Endothelial cell of umbilical vein (primary cell): Measurements from ENCODE around the gene SEZ6L2. TPM values are rescaled to one million over a fixed set of nuclear protein-coding genes. Genes with fewer than 3 reads are reported as not detected.

Source experiments
- BruUV-seq: library from RNA; stranded (reverse); fragments of 400-500 nt; replicated peaks from 2 replicates; lab custom pipeline; 2021; lab: Mats Ljungman, UMichigan
- CTCF ChIA-PET: fragments of 300-600, 350-600 bp; sonication (Branson Sonifier 250); formaldehyde crosslinking; loops from one replicate; lab custom pipeline; 2021; ENCODE audit warnings: antibody characterized with exemption, inconsistent platforms; lab: Charles Lee
- POLR2A ChIA-PET: fragments of 300-600, 350-600 bp; sonication (Branson Sonifier 250); formaldehyde crosslinking; loops from one replicate; lab custom pipeline; 2021; ENCODE audit warnings: antibody characterized with exemption, inconsistent platforms; lab: Charles Lee
- DNase-seq: peaks from one replicate; pipeline ENCODE4 v3.0.0-alpha.2; 2011; ENCODE audit warnings: low read depth, low spot score
- FAIRE-seq: peaks from 2 replicates; lab custom pipeline; 2011; peaks lifted over from hg19 to GRCh38; lab: Jason Lieb, UNC
- H2AFZ ChIP-seq: 2 replicates; pipeline ENCODE4 v1.6.0; 2012; ENCODE audit warnings: low read depth, low read length, control low read depth, inconsistent platforms
- H3K27ac ChIP-seq: 2 replicates; pipeline ENCODE4 v1.5.1; 2011; ENCODE audit warnings: low read depth, mild to moderate bottlenecking, control low read depth, low read length, moderate library complexity; ENCODE audit not compliant: insufficient read depth
- H3K27me3 ChIP-seq, 2 experiments: 2 replicates each; pipeline versions ENCODE4 v1.6.0 to v1.6.1; 2011; ENCODE audit warnings: low read length in 2 of 2, mixed read lengths in 1 of 2; ENCODE audit not compliant: control insufficient read depth in 2 of 2, insufficient read depth in 2 of 2
- H3K36me3 ChIP-seq, 2 experiments: 2 replicates in 1 of 2; 3 replicates in 1 of 2; pipeline ENCODE4 v1.5.1; 2011; ENCODE audit warnings: low read length in 2 of 2, mild to moderate bottlenecking in 1 of 2, moderate library complexity in 1 of 2; ENCODE audit not compliant: control insufficient read depth in 2 of 2, insufficient read depth in 2 of 2; ENCODE audit errors: extremely low read depth in 1 of 2
- H3K4me1 ChIP-seq: 3 replicates; pipeline ENCODE4 v1.5.1; 2011; ENCODE audit warnings: mild to moderate bottlenecking, low read length; ENCODE audit not compliant: control insufficient read depth, insufficient read depth; ENCODE audit errors: extremely low read depth
- H3K4me2 ChIP-seq: 2 replicates; pipeline ENCODE4 v1.6.1; 2011; ENCODE audit warnings: low read length, control low read depth, mixed read lengths; ENCODE audit not compliant: insufficient read depth
- H3K4me3 ChIP-seq, 3 experiments: fragments of 200-600 bp in 1 of 3; sonication (generic), shearing (Covaris generic) in 1 of 3; replicated peaks in 1 of 3; 2 replicates each; pipeline ENCODE4 v1.5.1; 2011 to 2016; ENCODE audit warnings: control low read depth in 3 of 3, low read length in 3 of 3, mild to moderate bottlenecking in 2 of 3, inconsistent platforms in 1 of 3, low read depth in 1 of 3, moderate library complexity in 1 of 3; ENCODE audit not compliant: insufficient read depth in 1 of 3
- H3K79me2 ChIP-seq: 2 replicates; pipeline ENCODE4 v1.6.0; 2012; ENCODE audit warnings: low read length, inconsistent platforms; ENCODE audit not compliant: control insufficient read depth, insufficient read depth
- H3K9ac ChIP-seq: replicated peaks from 2 replicates; pipeline ENCODE3; 2011; ENCODE audit warnings: low read length, control low read depth; ENCODE audit not compliant: insufficient read depth; ENCODE audit errors: extremely low read depth
- H3K9me1 ChIP-seq: replicated peaks from 3 replicates; pipeline ENCODE4 v1.6.0; 2011; ENCODE audit warnings: mild to moderate bottlenecking, low read length; ENCODE audit not compliant: control insufficient read depth, insufficient read depth; ENCODE audit errors: extremely low read depth
- H3K9me3 ChIP-seq: replicated peaks from 2 replicates; pipeline ENCODE4 v1.5.1; 2012; ENCODE audit warnings: low read length, inconsistent platforms; ENCODE audit not compliant: control insufficient read depth, insufficient read depth
- H4K20me1 ChIP-seq: replicated peaks from 2 replicates; pipeline ENCODE3; 2011; ENCODE audit warnings: mild to moderate bottlenecking, low read length; ENCODE audit not compliant: control insufficient read depth, insufficient read depth; ENCODE audit errors: extremely low read depth
- CTCF ChIP-seq, 2 donors: IDR thresholded peaks; 1 replicate in 1 of 2; 2 replicates in 1 of 2; pipeline ENCODE4 v1.5.1; 2011; ENCODE audit warnings: low read length in 2 of 2, mild to moderate bottlenecking in 2 of 2, moderate library complexity in 2 of 2, control low read depth in 1 of 2, inconsistent platforms in 1 of 2, low read depth in 1 of 2; ENCODE audit not compliant: insufficient read depth in 1 of 2; ENCODE audit errors: extremely low read depth in 1 of 2
- EZH2 ChIP-seq: IDR thresholded peaks from 2 replicates; pipeline ENCODE4 v1.6.1; 2012; ENCODE audit warnings: borderline replicate concordance, low read depth, mild to moderate bottlenecking, moderate library complexity, low read length, inconsistent platforms; ENCODE audit not compliant: severe bottlenecking
- FOS ChIP-seq: IDR thresholded peaks from 2 replicates; pipeline ENCODE4 v1.6.1; 2011; ENCODE audit warnings: mild to moderate bottlenecking, low read length, moderate library complexity, borderline replicate concordance; ENCODE audit not compliant: insufficient read depth
- GATA2 ChIP-seq: IDR thresholded peaks from 2 replicates; pipeline ENCODE4 v1.7.0; 2011; ENCODE audit warnings: low read depth, mild to moderate bottlenecking, moderate library complexity, mixed read lengths, low read length; ENCODE audit not compliant: insufficient read length, insufficient read depth
- JUN ChIP-seq: IDR thresholded peaks from 2 replicates; pipeline ENCODE4 v1.6.1; 2011; ENCODE audit warnings: borderline replicate concordance, low read depth; ENCODE audit not compliant: insufficient read length, insufficient read depth
- MAX ChIP-seq: IDR thresholded peaks from 2 replicates; pipeline ENCODE4 v1.6.1; 2011; ENCODE audit not compliant: insufficient read depth, insufficient read length
- MYC ChIP-seq: IDR thresholded peaks from one replicate; pipeline ENCODE4 v1.6.1; 2011; ENCODE audit warnings: mild to moderate bottlenecking, low read depth, low read length
- POLR2A ChIP-seq: IDR thresholded peaks from 2 replicates; pipeline ENCODE4 v1.6.1; 2012; ENCODE audit warnings: low read depth, mild to moderate bottlenecking, control low read depth, low read length
- POLR2AphosphoS5 ChIP-seq: IDR thresholded peaks from 2 replicates; pipeline ENCODE4 v1.6.1; 2012; ENCODE audit warnings: low read depth, mild to moderate bottlenecking, control low read depth, low read length, moderate library complexity; ENCODE audit not compliant: insufficient read depth
- dilution Hi-C: fragments of 300-500 bp; cut with MboI; formaldehyde crosslinking; loops from one replicate; pipeline ENCODE4 v1.15.0; 2019; ENCODE audit warnings: low sequenced_read_pairs; ENCODE audit not compliant: extremely low pct_ligation_motif_present
- intact Hi-C: fragments of 100-400 bp; cut with micrococcal nuclease; formaldehyde crosslinking; loops from one replicate; pipeline ENCODE4 v1.10.0; 2022
- polyA plus RNA-seq, 4 experiments: library from polyadenylated mRNA; depleted of rRNA in 3 of 4; stranded (reverse) in 3 of 4; unstranded in 1 of 4; fragments of >200 nt; gene quantifications; 2 replicates each; pipeline versions ENCODE4 v1.2.1 to v1.2.3, GENCODE V29; 2011 to 2012; ENCODE audit warnings: missing spikeins in 1 of 4
- total RNA-seq: library from RNA; stranded (reverse); gene quantifications from 2 replicates; pipeline ENCODE4 v1.2.3, GENCODE V29; 2021

Gene SEZ6L2
- total and polyA plus RNA-seq, 2 donors (not counting 3 experiments of a cell fraction or from before 2014, with no cell fraction given) = 2.4 to 4.5 TPM

DNA sequence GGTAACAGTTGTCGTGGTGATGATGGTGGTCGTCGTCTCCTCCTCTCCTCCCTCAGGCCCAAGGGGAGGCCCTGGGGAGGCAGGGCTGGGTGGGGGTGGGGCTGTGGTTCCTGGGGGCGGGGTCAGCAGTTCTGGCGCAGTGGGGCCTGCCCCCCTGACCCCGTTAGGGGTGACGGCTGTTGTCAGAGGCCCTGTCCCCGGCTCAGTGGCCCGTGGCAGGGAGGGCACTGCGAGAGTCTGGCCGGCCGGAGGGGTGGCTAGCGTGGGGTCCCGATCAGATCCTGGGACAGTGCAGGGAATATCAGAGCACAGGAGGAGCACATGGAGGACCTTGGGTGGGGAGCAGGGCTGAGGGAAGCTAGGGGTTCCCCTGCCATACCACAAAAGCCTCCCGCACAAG lies 2.5 kb downstream of the SEZ6L2 start:
- no peak for FAIRE-seq
- no peak for DNase-seq
- Histone ChIP-seq H4K20me1 (no peaks in the 10 kb centered on the region), H3K27me3 (peaks cover 5 to 8% of the 10 kb centered on the region in 2 experiments), H3K9ac (no peak overlapping the region), H3K9me3 (no peaks in the 10 kb centered on the region), H3K36me3 (no peaks in the 10 kb centered on the region), H2AFZ (no peak overlapping the region), H3K27ac (no peak overlapping the region), H3K4me2 (no peak overlapping the region), H3K4me3 (no peak overlapping the region), H3K9me1 (no peaks in the 10 kb centered on the region), H3K4me1 (peaks cover 5% of the 10 kb centered on the region), H3K79me2 (no peaks in the 10 kb centered on the region)
- ChIA-PET POLR2A (no interaction called here), CTCF (no interaction called here)
- no TSS peak for BruUV-seq
- TF ChIP-seq MAX = no peak
- no peak for TF ChIP-seq POLR2A
- no peak for TF ChIP-seq FOS
- TF ChIP-seq JUN = no peak
- no peak for TF ChIP-seq POLR2AphosphoS5
- no peak for TF ChIP-seq GATA2
- TF ChIP-seq EZH2 = no peak
- TF ChIP-seq MYC = no peak
- TF ChIP-seq CTCF (IDR thresholded peaks at IDR 0.05; ENCODE audit: extremely low read depth in 1 of 2, insufficient read depth in 1 of 2, low read depth in 1 of 2, low read length in 2 of 2) = no peak
- dilution Hi-C loops (no loop called here), intact Hi-C loops (no loop called here)
